K562 (cell line): Measurements from ENCODE around the gene SEZ6. TPM values are rescaled to one million over a fixed set of nuclear protein-coding genes. Genes with fewer than 3 reads are reported as not detected.

Experiments used
- CHD7 ChIP-seq: fragments of 200-600 bp; sonication (generic); IDR thresholded peaks from one replicate; pipeline ENCODE4 v1.6.1; 2012; ENCODE audit warnings: mild to moderate bottlenecking, low read depth, low read length, inconsistent platforms
- MXI1 ChIP-seq: IDR thresholded peaks from 2 replicates; pipeline ENCODE4 v1.6.1; 2011; ENCODE audit warnings: low read depth, mild to moderate bottlenecking, improper control_type of control experiment, low read length
- PRDM10 ChIP-seq: fragments of 450-650 bp; IDR thresholded peaks from 2 replicates; pipeline ENCODE4 v1.6.1; 2018; ENCODE audit not compliant: partially characterized antibody
- RB1 ChIP-seq: fragments of 450-650 bp; IDR thresholded peaks from 2 replicates; pipeline ENCODE4 v1.6.1; 2017; ENCODE audit warnings: low read depth, mild to moderate bottlenecking
- SETDB1 ChIP-seq: IDR thresholded peaks from one replicate; pipeline ENCODE4 v1.6.1; 2012; ENCODE audit warnings: low read length, control low read depth, inconsistent platforms
- STAT5B ChIP-seq: fragments of 250-450 bp; sonication (Bioruptor Pico); IDR thresholded peaks from 2 replicates; pipeline ENCODE4 v1.8.0; 2021; ENCODE audit warnings: mild to moderate bottlenecking, inconsistent platforms
- U2AF1 ChIP-seq: fragments of 200-400 bp; formaldehyde crosslinking; optimal IDR thresholded peaks from 2 replicates; pipeline ENCODE3; 2017; ENCODE audit warnings: mild to moderate bottlenecking, low read depth, low read length, moderate library complexity
- ZBTB11 ChIP-seq, 3 experiments: fragments of 200-800 bp in 1 of 3; fragments of 250-450 bp in 1 of 3; fragments of 450-650 bp in 1 of 3; sonication (Bioruptor Pico) in 1 of 3; sonication (Bioruptor generic) in 1 of 3; formaldehyde crosslinking in 1 of 3; IDR thresholded peaks; 2 replicates each; pipeline versions ENCODE4 v1.6.1 to v1.8.0; 2016 to 2022; ENCODE audit warnings: mild to moderate bottlenecking in 2 of 3, missing genetic modification characterization in 2 of 3, missing compliant biosample characterization in 1 of 3, moderate library complexity in 1 of 3
- polyA plus RNA-seq, 8 experiments: library from polyadenylated mRNA; depleted of rRNA in 4 of 8; stranded (reverse) in 5 of 8; unstranded in 3 of 8; fragments of >200 nt; fragmentation: Nextera tagmentation in 2 of 8; fragmentation: Illumina TruSeq in 1 of 8; extraction: Ambion mirVana in 2 of 8; extraction: Trizol in 1 of 8; gene quantifications; 2 replicates each; pipeline versions ENCODE4 v1.2.1 to v1.2.3, GENCODE V29; 2011 to 2014; ENCODE audit warnings: inconsistent platforms in 1 of 8, missing spikeins in 1 of 8
- total RNA-seq, 7 experiments: library from RNA; depleted of rRNA in 6 of 7; stranded (reverse); fragments of >200 nt in 6 of 7; fragmentation: Illumina TruSeq in 2 of 7; extraction: Trizol in 2 of 7; gene quantifications; 2 replicates each; pipeline versions ENCODE4 v1.2.1 to v1.2.3, GENCODE V29; 2011 to 2021; ENCODE audit warnings: low replicate concordance in 1 of 7

SEZ6 gene
- total and polyA plus RNA-seq, 9 of the 15 experiments (the other 6 are each of a cell fraction or from before 2014, with no cell fraction given) = not detected

- TF ChIP-seq CHD7 (no peak), RB1 (no peak), ZBTB11 (CRISPR knock-in tag; IDR thresholded peaks at IDR 0.05) (no peak), SETDB1 (no peak), STAT5B (no peak), U2AF1 (no peak), PRDM10 (no peak), MXI1 (no peak)
Observed at GRCh38 chr17:28928061-28928460, 77.8 kb downstream of the SEZ6 start (continued).
